H1 (cell line): ENCODE data around the gene NEU4. TPM values are rescaled to one million over a fixed set of nuclear protein-coding genes. Genes with fewer than 3 reads are reported as not detected.

ENCODE experiments used
- E2F6 ChIP-seq: IDR thresholded peaks from 2 replicates; pipeline ENCODE4 v1.6.1; 2012; ENCODE audit warnings: inconsistent platforms
- HDAC2 ChIP-seq, 2 experiments: fragments of 300-600 bp in 1 of 2; sonication (generic) in 1 of 2; IDR thresholded peaks; 2 replicates each; pipeline ENCODE4 v1.6.1; 2011 to 2012; ENCODE audit warnings: low read depth in 2 of 2, low read length in 2 of 2, mild to moderate bottlenecking in 2 of 2, moderate library complexity in 2 of 2, borderline replicate concordance in 1 of 2, inconsistent platforms in 1 of 2
- MAFK ChIP-seq: IDR thresholded peaks from 2 replicates; pipeline ENCODE4 v1.6.1; 2012; ENCODE audit warnings: low read depth, mild to moderate bottlenecking, improper control_type of control experiment, low read length
- polyA plus RNA-seq, 7 experiments: library from polyadenylated mRNA; depleted of rRNA in 3 of 7; stranded (reverse) in 5 of 7; unstranded in 2 of 7; fragments of >200 nt in 5 of 7; fragments of 200-250 nt in 2 of 7; gene quantifications; 1 replicate in 5 of 7; 2 replicates in 1 of 7; 4 replicates in 1 of 7; pipeline versions ENCODE4 v1.2.1 to v1.2.3, GENCODE V29; 2011 to 2013; ENCODE audit warnings: missing spikeins in 2 of 7, mixed read lengths in 2 of 7
- total RNA-seq: library from RNA; stranded (reverse); fragmentation: NEBNext Ultra II Directional; extraction: Animal tissue kit (Norgen Biotek cat#: 25700); gene quantifications from 2 replicates; pipeline ENCODE4 v1.2.1, GENCODE V29; 2021

The NEU4 gene
- total and polyA plus RNA-seq, 2 of the 8 experiments (the other 6 are each of a cell fraction or from before 2014, with no cell fraction given), result 0.32 to 0.50 TPM

GRCh38 chr2:241844066-241844728 is 35.2 kb downstream of the NEU4 start (continued):
- TF ChIP-seq HDAC2 (IDR thresholded peaks at IDR 0.05; ENCODE audit: borderline replicate concordance in 1 of 2, low read depth in 2 of 2, low read length in 2 of 2) (0 out of 4 replicates have a peak, but pooled peaks of 1 of the 2 experiments have one; percentile 34), E2F6 (peak; percentile 59; the same call in 1 of the 2 replicates), MAFK (no peak)
- TF ChIP-seq, all 59 proteins: peak for 7
